Liver (tissue), 3 donors: ENCODE data around the gene TRIM7.

ENCODE experiments used
- CTCF ChIP-seq: fragments of 150-350 bp; IDR thresholded peaks from 2 replicates; pipeline ENCODE4 v1.5.1; 2017; ENCODE audit warnings: improper control_type of control experiment, low read depth, low read length; ENCODE audit not compliant: missing input control
- EGR1 ChIP-seq, 2 donors: IDR thresholded peaks; 2 replicates each; pipeline ENCODE4 v1.6.1; 2016 to 2018; ENCODE audit warnings: antibody characterized with exemption in 2 of 2, low read depth in 2 of 2
- FOXA2 ChIP-seq: IDR thresholded peaks from 2 replicates; pipeline ENCODE4 v1.6.1; 2016; ENCODE audit warnings: antibody characterized with exemption
- GABPA ChIP-seq, 2 donors: IDR thresholded peaks in 1 of 2; conservative IDR thresholded peaks in 1 of 2; 2 replicates each; pipeline ENCODE4 v1.6.1; 2016; ENCODE audit warnings: antibody characterized with exemption in 2 of 2, mild to moderate bottlenecking in 1 of 2, moderate library complexity in 1 of 2
- JUND ChIP-seq, 2 donors: IDR thresholded peaks; 2 replicates each; pipeline ENCODE4 v1.6.1; 2016; ENCODE audit warnings: antibody characterized with exemption in 2 of 2
- NR2F2 ChIP-seq: IDR thresholded peaks from 2 replicates; pipeline ENCODE4 v1.6.1; 2016; ENCODE audit warnings: antibody characterized with exemption
- RAD21 ChIP-seq, 2 donors: IDR thresholded peaks; 2 replicates each; pipeline ENCODE4 v1.6.1; 2016; ENCODE audit warnings: antibody characterized with exemption in 2 of 2, mild to moderate bottlenecking in 2 of 2
- REST ChIP-seq: IDR thresholded peaks from 2 replicates; pipeline ENCODE4 v1.6.1; 2016; ENCODE audit warnings: antibody characterized with exemption, mild to moderate bottlenecking
- SP1 ChIP-seq: IDR thresholded peaks from 2 replicates; pipeline ENCODE4 v1.6.1; 2018; ENCODE audit warnings: antibody characterized with exemption, mild to moderate bottlenecking
- TAF1 ChIP-seq: conservative IDR thresholded peaks from 2 replicates; pipeline ENCODE4 v1.6.1; 2016; ENCODE audit warnings: antibody characterized with exemption, mild to moderate bottlenecking
- YY1 ChIP-seq: IDR thresholded peaks from 2 replicates; pipeline ENCODE4 v1.6.1; 2016; ENCODE audit warnings: antibody characterized with exemption, mild to moderate bottlenecking
- ZBTB33 ChIP-seq: IDR thresholded peaks from 2 replicates; pipeline ENCODE4 v1.6.1; 2016; ENCODE audit warnings: antibody characterized with exemption
- TF ChIP-seq, protein P1 (sequence below): IDR thresholded peaks from 2 replicates; pipeline ENCODE4 v1.6.1; 2016; ENCODE audit warnings: antibody characterized with exemption
- TF ChIP-seq, protein P2 (sequence below): IDR thresholded peaks from 2 replicates; pipeline ENCODE4 v1.6.1; 2016; ENCODE audit warnings: antibody characterized with exemption
- donor health status: healthy.
- donor health status: healthy.

DNA sequence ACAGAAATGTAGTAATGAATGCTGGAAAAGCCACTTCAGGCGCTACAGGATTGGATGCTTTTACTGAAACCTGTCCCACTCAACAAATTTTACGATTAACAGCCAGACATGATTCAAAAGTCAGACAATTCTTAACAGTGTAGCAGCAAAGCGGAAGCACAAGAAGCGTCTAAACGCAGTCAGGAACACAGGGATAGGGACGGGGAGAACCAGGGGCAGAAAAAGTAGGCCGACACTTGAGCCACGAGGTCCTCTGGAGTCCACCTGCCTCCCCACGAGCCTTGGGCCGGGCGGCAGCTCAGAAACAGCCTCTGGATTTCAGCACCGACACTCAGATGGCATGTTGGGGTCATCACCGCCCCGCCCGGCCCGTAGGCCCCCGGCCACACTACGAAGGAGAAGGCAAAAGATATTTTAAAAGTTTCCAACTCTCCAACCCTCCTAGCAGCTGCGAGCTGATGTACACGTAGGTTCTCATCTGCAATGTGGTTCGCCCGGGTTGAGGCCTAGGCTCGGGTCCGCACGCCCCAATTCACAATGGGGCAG lies 38.1 kb upstream of the TRIM7 start:
- no peak for TF ChIP-seq CTCF
- no peak for TF ChIP-seq EGR1 (IDR thresholded peaks at IDR 0.05; ENCODE audit: low read depth in 2 of 2)
- TF ChIP-seq, protein P1, sequence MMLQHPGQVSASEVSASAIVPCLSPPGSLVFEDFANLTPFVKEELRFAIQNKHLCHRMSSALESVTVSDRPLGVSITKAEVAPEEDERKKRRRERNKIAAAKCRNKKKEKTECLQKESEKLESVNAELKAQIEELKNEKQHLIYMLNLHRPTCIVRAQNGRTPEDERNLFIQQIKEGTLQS, result no peak
- TF ChIP-seq ZBTB33, result no peak
- no peak for TF ChIP-seq TAF1
- TF ChIP-seq REST, result no peak
- TF ChIP-seq FOXA2, result no peak
- no peak for TF ChIP-seq NR2F2
- TF ChIP-seq YY1, result no peak
- TF ChIP-seq GABPA (IDR thresholded peaks at IDR 0.05 in 1 of 2, conservative IDR thresholded peaks at IDR 0.05 in 1 of 2), result no peak
- TF ChIP-seq JUND (IDR thresholded peaks at IDR 0.05), result no peak
- TF ChIP-seq SP1, result no peak
- TF ChIP-seq, protein P2, sequence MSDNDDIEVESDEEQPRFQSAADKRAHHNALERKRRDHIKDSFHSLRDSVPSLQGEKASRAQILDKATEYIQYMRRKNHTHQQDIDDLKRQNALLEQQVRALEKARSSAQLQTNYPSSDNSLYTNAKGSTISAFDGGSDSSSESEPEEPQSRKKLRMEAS, result no peak
- no peak for TF ChIP-seq RAD21 (IDR thresholded peaks at IDR 0.05)
